RWPE1 (cell line): ENCODE results near the gene GTF2H4.
A peak's percentile ranks its signal among the peaks of the same experiment; 100 is the strongest.

Experiments
- CTCF ChIA-PET: fragments of 350-600 bp; sonication (Branson Sonifier 250); formaldehyde crosslinking; extraction: SDS; loops from one replicate; lab custom pipeline; 2021; lab: Yijun Ruan, JAX
- POLR2A ChIA-PET: fragments of 400-600 bp; formaldehyde crosslinking; extraction: SDS; loops from one replicate; lab custom pipeline; 2020; ENCODE audit warnings: antibody characterized with exemption; ENCODE audit not compliant: low non-redundant PET; lab: Yijun Ruan, JAX
- DNase-seq: peaks from one replicate; pipeline ENCODE4 v3.0.0; 2012; ENCODE audit warnings: low spot score
- H3K27ac ChIP-seq: fragments of 450-650 bp; 2 replicates; pipeline ENCODE4 v1.5.1; 2017
- TF ChIP-seq, protein P1 (sequence below): fragments of 450-650 bp; conservative IDR thresholded peaks from 2 replicates; pipeline ENCODE4 v1.5.1; 2017; ENCODE audit warnings: low read depth, mild to moderate bottlenecking

GTF2H4 gene

DNA sequence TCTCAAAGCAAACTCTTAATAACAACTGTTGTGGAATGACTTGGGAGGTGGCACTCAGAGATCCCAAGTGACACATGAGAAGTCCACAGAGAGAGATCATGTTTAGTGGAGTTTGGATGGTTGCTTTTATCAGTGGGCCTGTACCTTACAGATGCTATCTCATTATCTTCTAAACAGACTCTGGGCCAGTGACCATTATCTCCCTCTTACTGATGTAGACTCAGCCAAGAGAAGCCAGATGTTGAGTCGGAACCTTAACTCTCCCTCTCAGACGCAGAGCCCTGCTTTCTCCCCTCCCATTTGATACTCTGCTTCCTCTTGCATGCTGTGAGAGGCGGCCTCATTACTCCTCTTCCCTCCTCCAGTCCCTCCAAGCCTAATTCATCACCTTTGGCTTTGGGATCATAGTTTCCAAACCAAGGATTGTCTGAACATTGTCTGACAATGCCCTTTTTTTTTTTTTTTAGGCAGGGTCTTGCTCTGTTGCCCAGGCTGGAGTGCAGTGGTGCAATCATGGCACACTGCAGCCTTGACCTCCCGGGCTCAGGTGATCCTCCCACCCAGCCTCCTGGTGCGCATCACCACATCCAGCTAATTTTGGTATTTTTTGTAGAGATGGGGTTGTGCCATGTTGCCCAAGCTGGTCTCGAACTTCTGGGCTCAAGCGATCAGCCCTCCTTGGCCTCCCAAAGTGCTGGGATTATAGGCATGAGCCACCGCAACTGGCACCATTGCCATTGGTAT lies 28.2 kb upstream of the GTF2H4 start:
- H3K27ac ChIP-seq = peak overlapping the region; percentile 99; the same call in 1 of the 2 replicates
- DNase-seq = no peak
- POLR2A ChIA-PET = no interaction called here
- CTCF ChIA-PET = interaction anchor here (0.7 to 3.1 kb wide), 3 partner anchors 48 to 200 kb away, joined by 3 to 15 read pairs (median 4); no protein-coding TSS in a partner anchor
- TF ChIP-seq, protein P1, sequence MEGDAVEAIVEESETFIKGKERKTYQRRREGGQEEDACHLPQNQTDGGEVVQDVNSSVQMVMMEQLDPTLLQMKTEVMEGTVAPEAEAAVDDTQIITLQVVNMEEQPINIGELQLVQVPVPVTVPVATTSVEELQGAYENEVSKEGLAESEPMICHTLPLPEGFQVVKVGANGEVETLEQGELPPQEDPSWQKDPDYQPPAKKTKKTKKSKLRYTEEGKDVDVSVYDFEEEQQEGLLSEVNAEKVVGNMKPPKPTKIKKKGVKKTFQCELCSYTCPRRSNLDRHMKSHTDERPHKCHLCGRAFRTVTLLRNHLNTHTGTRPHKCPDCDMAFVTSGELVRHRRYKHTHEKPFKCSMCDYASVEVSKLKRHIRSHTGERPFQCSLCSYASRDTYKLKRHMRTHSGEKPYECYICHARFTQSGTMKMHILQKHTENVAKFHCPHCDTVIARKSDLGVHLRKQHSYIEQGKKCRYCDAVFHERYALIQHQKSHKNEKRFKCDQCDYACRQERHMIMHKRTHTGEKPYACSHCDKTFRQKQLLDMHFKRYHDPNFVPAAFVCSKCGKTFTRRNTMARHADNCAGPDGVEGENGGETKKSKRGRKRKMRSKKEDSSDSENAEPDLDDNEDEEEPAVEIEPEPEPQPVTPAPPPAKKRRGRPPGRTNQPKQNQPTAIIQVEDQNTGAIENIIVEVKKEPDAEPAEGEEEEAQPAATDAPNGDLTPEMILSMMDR = no peak

DNA sequence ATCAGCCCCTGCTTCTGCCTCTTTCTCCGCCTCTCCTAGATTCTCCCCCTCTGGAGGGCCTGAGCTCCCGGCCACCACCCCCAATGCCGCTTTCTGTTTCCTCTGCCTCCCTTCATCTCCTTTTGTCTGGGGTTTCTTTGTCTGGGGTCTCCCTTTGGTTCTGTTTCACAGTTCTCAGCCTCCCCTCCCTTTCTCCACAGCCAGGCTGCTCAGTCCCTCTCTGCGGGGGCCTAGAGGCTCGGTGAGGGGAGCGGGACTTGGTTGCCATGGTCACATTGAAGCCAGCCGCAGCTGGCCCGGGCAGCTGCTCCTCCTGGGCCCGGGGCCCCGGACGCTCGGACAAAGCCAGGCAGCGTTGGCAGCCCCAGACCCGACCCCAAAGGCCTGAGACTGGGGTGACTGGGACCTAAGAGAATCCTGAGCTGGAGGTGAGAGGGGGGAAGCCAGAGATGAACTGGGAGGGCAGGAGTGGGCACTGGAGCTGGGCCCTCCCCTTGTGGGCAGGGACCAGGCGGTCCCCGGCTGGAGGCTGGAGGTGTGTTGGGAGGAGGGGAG lies 27.2 kb upstream of the GTF2H4 start:
- H3K27ac ChIP-seq = peak overlapping the region; percentile 99
- TF ChIP-seq, protein P1 = no peak
- ChIA-PET POLR2A (no interaction called here), CTCF (interaction anchor here (0.5 to 2.7 kb wide), 4 partner anchors 44 to 199 kb away, joined by 3 to 15 read pairs (median 4); no protein-coding TSS in a partner anchor)
- DNase-seq = no peak

DNA sequence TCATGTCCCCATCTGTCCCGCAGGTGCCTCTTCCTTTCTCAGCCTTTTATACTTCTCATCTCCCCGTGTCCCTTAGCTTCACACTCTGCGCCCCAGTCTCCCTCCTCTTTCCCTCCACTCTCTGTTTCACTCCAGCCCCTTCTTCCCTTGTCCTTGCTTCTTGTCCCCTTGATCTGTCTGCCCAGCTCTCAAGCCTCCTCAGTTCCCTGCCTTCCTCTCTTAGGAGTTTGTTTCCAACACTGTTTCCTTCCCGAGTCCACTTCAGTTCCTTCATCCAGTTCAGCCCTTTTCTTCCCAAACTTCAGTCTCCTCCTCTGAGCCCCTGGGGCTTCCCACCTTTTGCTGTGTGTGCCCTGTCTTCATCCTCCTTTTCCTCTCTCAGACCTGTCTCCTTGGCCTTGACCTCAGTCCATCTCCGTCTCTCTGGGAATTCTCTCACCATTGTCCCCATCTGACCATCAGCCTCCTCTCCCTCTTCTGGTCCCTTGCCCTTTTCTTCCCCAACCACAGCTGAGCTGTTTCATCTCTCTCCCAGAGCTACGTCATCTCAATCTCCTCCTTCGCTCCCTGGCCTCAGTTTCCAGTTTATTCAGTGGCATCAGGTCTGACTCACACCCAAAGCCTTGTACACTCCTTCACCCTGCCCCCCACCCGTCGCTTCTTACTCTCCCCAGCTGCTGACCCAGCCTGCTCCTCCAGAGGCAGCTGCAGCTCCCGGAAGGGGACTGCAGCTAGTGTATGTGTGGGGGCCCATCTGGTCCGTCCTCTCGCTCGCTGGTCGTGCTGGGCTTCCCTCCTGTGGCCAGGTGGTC lies 26.4 kb upstream of the GTF2H4 start:
- POLR2A ChIA-PET = interaction anchor here (0.6 to 1.4 kb wide), 3 partner anchors 23 to 137 kb away, joined by 3 to 4 read pairs (median 3); partner anchors contain the start of gene IER3
- H3K27ac ChIP-seq = peak overlapping the region; percentile 99
- CTCF ChIA-PET = interaction anchor here (0.5 to 3.0 kb wide), 5 partner anchors 32 to 151 kb away, joined by 3 to 15 read pairs (median 5); partner anchors contain the start of gene VARS2
- TF ChIP-seq, protein P1 = no peak
- DNase-seq = no peak

DNA sequence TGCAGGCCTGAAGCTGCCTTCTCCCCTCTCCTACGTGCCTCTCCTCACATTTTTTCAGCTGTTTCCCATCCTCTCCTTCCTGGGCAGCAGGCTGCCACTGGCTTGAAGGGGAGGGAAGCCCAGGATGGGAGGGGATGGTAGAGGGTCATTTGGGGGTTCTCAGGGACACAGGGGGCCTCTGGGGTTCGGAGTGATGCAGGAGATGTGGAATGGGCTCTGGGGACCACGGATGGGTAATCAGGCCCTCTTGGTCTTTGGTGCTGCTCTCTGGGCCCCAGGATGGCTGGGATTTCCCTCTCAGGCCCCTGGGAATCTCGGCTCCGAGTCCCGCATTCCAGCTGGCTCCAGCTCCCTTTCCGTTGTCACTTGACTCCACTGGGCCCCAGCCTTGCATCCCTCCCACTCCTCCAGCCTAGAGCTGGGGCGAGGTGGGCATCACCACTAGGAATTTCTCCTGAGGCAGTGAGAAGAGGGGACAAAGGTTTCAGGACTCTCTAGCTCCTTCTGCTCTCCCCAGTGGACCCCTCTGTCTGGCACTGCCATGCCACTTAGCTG lies 25.7 kb upstream of the GTF2H4 start:
- ChIA-PET CTCF (interaction anchor here (0.6 to 3.0 kb wide), 6 partner anchors 32 to 265 kb away, joined by 3 to 15 read pairs (median 4); partner anchors contain the start of genes MRPS18B, PPP1R10 and VARS2), POLR2A (interaction anchor here (1.4 kb wide), 1 partner anchor 138 kb away, joined by 3 read pairs; the partner anchor contains the start of gene IER3)
- TF ChIP-seq, protein P1 = no peak
- DNase-seq = no peak
- peak overlapping the region; percentile 99 for H3K27ac ChIP-seq

DNA sequence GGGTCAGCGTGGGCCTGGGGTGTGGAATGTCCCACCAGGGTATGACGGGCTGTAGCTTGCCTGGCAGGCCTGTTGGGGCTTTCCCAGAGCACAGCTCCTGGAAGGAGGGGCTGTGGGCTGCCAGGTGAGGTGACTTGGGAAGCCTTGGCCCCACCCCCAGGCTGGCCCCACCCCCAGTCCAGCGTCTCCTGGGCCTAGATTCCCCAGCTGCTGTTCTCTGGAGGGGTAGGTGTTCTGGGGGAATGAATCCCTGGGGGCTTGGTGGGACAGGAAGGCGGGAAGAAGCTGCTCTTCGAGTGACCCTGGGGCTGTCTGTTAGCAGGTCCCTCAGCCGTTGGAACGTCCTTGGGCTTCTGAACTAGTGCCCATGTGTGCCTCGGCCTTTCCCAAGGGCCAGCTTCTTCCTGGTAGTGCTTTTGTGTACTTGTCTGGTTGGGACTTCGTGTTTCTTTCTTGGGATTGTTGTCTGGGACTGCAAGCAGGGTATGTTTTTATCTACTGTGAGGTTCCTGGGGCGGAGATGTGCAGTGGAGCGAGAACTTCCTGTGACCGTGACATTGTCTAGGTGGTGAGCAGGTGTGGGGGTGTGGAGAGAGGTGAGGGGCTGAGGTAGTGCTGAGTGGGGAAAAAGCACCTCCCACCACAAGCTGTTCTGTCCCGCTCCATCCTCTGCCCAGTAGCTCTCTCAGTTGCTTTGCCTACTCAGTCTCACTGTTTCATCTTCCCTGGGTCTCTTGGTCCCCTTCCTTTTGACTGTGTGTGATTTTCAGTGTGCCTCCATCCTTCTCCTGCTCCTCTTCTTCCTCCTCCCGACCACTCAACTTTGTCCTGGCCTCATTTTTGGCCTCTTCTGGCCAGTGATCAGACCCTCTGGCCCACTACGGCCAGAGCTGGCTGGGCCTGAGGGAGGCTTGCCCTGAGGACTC lies 25.0 kb upstream of the GTF2H4 start:
- ChIA-PET POLR2A (interaction anchor here (0.7 to 1.4 kb wide), 3 partner anchors 22 to 139 kb away, joined by 3 to 4 read pairs (median 4); partner anchors contain the start of gene IER3), CTCF (interaction anchor here (0.6 to 3.0 kb wide), 8 partner anchors 31 to 266 kb away, joined by 3 to 15 read pairs (median 4); partner anchors contain the start of genes MRPS18B, PPP1R10 and VARS2)
- TF ChIP-seq, protein P1 = no peak
- peak; percentile 83 for DNase-seq
- H3K27ac ChIP-seq = peak overlapping the region; percentile 99
